GM19239 (cell line): ENCODE results near the gene TTC9.

Experiments
- DNase-seq: peaks from one replicate; pipeline ENCODE4 v3.0.0; 2011; ENCODE audit warnings: low spot score; ENCODE audit not compliant: insufficient read length
- FAIRE-seq: peaks from 2 replicates; lab custom pipeline; 2011; peaks lifted over from hg19 to GRCh38; lab: Jason Lieb, UNC

TTC9 gene

DNA sequence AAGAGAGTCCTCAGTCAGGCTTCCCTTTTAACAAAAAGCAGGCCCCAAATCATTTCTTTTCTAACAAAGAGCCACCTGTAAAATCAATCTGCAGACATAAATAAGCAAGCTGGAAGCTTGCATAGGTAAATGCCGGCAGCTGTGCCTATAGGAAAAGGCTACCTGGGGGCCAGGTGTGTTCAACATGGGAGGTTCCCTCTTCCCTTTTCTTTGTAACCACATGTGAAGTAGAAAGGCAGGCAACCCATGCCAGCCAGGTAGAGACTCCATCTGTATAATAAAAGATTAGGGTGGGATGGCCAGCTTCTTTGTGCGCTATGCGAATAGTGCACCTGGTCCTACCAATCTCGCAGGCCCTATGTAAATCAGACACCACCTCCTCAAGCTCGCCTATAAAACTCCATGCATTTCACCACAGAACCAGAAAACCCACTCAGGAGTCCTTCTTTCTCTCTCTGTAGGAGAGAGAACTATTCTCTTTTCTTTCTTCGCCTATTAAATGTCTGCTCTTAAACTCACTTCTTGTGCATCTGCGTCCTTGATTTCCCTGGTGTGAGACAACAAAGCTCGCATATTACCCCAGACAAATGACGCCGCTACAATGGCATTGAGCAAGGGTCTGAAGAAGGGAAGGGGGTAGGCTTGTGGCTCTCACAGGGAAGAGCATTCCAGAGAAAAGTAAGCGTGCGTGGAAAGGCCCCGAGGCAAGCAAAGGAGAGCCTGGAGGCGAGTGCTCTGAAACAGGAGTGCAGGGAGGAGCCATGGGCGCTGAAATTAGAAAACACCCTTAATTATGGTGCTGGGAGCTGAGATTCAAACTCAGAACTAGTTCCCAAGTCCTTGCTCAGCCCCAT lies 67.2 kb downstream of the TTC9 start:
- FAIRE-seq (no peak), DNase-seq (no peak)

DNA sequence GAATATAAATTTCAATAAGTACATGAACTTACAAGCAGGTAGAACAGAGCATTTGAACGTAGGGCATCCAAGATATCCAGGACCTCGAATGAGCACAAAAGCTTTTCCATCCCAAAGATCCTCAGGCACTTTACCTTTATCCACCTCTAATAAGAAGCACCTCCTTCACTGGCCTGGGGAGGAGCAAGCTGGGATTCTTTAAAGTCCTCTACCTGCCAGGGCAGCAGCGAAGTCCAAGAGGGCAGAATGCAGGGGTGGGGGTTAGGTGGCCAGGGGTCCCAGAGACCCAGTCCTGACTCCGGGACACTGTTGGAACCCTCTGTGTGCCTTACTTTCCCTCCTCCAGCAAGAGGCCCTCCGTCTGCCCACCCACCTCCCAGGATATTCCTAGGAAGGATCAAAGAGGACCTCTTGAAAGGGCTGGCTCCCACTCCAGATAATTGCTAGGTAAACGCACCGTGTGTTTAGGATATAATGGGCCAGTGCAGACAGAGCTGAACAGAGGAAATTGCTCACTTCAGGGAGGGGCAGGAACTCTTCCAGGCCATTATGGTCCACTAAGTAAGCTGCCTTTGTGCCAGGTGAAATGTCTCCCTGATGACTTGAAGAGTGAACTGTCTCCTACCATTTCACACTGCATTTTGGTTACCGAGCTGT lies 68.1 kb downstream of the TTC9 start:
- FAIRE-seq: no peak
- DNase-seq: no peak

DNA sequence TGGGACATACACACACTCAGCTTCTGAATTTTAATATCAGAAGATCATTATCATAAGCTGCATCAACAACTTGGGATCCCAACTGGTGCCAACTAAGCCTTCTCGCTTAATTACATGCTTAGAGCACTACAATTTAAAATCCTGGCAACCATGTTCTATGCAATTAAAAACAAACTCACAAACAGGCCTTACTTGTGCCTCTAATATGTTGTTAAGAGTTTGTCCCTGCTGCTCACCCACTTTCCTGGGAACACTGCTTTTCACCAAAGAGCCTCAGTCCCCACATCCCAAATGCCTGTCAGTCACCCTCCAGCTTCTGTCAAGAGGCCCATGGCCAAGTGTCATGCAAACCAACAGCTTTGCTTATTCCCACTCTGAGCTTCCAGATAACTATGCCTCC lies 69.7 kb downstream of the TTC9 start:
- DNase-seq: no peak

DNA sequence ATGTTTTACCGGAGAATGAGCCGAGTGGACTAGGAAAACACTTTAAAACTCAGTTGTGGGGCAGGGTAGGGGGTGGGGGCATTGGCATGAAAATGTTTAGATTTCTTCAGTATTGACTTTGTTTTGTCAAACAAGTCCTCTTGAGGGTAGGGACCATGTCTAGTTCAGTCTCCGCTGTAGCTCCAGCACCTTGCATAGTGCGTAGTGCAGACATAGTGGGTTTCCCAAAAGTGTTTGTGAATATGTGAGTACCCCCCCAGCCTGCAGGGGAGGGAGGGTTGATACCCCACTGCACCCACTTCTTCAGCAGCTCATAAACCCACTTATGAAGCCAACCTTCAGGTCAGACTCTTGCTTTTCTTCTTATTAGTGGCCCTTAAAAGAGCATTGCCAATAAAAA lies 71.4 kb downstream of the TTC9 start:
- FAIRE-seq: no peak
- DNase-seq: no peak

More for the DNA sequence above, 69.7 kb downstream of the TTC9 start:
- FAIRE-seq: no peak

DNA sequence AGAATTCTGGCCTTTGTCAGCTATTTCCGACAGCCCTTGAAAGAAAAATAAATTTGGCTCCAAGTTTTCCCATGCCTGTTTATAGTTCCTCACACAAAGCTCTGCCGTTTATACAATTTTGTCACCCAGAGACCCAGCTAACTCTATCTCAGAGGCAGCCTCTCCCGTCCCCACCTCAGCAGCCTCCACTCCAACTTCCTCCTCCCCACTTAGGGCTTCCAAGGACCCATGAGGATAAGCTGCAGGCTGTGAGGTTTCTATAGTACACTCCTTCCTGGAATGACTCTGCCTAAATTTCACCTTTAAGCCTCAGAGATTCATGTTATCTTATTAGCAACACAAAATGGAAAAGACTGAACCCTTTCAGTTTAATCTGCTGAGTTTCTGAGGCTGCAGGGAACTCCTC lies 71.8 kb downstream of the TTC9 start:
- DNase-seq (no peak), FAIRE-seq (no peak)

DNA sequence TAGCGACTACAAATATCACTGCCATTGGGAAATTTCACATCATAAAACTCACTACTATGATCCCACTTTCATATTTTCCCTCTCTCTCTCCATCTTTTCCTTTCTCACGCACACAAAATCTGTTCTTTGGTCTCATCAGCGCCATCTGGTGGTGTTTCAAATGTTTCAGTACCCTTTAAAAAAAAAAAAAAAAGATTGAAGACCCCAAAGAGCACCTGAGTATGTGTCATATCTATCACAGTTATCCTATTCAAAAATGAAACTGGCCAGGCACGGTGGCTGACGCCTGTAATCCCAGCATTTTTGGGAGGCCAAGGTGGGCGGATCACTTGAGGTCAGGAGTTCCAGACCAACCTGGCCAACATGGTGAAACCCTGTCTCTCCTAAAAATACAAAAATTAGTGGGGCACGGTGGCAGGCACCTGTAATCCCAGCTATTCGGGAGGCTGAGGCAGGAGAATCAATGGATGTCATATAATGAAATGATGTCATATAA lies 72.4 kb downstream of the TTC9 start:
- peak; percentile 88 for FAIRE-seq
- DNase-seq: peak; percentile 25

DNA sequence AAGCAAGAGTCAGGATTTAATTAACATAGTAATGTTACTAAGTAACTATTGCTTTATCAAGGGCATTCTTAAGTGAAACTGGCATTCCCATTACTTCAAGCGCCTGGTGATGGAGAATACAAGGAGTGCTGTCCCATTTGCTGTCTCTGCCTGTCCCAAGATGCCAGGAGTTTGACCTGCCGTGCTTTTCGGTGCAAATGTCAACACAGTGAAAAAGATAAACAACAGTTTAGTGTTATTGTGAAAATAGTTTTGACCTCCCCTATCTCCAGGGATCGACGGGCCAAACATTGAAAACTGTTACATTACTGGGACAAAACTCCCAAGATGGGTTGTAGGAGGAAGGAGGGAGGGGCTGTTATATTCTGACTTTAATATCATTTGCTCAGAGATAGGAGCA lies 74.8 kb downstream of the TTC9 start:
- FAIRE-seq: no peak
- DNase-seq: no peak

DNA sequence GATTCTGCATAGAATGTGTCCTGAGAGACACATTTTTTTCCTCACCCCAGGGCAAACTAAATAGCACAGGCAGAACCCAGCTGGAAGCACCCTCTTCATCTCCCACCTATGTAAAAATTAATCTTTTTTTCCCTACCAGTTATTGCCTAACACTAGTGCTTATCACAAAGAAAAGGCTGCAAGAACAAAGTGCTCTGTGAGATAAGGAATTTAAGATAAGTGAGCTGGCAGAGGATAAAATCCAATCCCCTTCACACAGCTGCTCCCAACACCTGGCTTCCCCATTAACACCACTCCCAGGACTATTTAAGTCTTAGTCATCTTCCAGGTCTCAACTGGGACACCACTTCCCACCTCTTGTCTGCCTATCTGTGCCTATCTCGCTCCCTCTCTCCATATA lies 75.2 kb downstream of the TTC9 start:
- FAIRE-seq: no peak
- no peak for DNase-seq

DNA sequence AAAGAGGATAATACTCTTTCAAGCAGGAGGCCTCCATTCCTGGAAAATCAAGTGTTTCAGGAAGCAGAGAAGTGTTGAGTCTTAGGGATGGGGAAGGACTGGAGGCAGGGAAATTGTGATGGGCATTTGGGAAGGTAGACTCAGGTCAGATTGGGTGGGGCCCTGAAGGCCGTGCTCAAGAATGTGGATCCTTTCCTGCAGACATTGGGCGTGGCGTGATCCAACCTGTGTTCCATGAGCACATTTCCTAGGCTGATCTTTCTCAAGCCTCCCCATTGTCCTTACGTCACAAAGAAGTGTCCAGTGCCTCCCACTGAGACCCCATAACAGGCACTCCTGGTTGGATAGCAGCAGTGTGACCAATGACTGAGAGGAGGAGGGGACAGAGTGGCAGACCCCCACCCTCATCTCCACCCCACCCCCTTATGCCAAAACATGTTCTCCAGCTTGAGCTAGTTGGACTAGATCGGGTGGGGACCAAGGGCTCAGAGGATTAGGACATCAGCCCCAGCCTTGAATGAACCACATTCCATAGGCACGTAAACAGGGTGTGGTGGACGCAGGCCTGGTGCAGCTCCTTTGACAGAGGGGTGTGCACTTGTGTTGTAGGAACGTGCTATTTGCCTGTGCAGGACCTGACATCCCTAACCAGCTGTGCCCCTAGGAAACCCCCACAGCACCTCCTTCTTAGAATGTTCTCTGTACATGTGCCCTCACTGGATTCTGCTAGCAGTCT lies 76.8 kb downstream of the TTC9 start:
- no peak for DNase-seq
- no peak for FAIRE-seq

DNA sequence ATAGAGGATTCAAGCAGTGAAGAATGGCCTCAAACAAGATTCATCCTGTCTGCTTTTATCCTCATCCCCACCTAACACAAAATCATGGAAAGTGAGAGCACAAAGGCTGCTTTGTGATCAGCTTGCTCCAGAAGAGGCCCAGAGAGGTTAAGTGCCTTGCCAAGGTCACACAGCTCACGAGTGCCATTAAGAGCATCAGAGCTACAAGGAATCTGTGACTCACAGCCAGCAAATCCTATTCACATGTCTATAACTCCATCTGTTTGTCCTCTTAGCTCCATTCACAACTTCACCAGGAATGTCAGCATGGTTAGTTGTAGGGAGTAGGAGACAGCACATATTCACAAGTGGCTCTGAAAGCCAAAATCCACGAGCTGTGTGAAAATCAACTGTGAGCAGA lies 79.8 kb downstream of the TTC9 start:
- no peak for FAIRE-seq

DNA sequence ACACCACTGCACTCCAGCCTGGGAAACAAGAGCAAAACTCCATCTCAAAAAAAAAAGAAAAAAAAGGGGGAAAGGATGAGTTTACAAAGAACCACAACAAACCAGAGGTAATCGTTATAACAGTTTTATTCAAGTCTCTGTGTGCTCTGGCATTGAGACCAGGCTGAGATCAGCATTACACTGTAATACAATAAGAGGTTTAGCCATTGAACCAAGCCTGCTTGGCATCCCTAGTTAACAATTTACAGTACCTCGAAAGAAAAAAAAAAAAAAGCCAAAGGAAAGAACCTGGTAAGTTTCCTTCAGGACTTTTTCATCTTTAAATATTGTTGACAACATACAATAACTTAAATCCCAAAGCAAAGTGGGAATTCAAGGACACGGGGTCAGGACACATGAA lies 80.7 kb downstream of the TTC9 start:
- DNase-seq (no peak), FAIRE-seq (no peak)

More for the DNA sequence above, 79.8 kb downstream of the TTC9 start:
- DNase-seq: no peak

DNA sequence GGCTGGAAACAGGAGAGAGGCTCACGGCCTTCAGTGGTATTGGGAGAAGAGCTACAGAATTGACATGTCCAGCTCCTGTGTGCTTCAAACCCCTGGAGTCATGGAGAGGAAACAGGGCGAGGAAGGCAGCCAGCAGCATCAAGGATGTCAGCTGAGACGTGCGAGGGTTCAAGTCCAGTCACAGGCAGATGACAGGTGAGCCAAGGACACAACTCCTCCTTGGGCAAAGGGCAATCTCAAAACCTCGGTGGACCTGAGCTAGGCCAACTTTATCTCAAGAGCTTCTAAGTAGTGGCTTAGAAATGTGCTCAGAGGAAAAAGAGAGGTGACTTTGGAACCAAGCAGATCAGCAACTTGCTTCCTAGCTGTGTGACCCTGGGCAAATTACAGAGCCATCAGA lies 81.6 kb downstream of the TTC9 start:
- no peak for DNase-seq
- FAIRE-seq: no peak

DNA sequence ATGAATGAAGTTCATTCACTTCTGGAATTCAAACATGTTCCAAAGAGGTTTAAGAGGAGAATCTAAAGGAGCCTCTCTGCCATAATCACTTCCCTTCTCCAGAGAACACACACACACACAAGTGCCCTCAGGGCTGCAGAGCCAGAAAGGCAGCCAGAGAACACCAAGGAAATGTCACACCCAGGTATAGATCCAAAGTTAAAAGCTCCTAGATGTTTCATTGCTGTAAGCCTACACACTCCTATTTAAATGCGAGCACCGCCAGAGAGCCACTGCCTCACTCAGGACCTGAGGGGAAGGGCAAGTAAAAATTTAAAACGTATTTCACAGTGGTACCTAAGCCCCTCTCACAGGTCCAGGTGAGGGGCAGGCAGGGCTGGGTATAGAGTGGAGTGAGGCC lies 82.4 kb downstream of the TTC9 start:
- FAIRE-seq (no peak), DNase-seq (no peak)

DNA sequence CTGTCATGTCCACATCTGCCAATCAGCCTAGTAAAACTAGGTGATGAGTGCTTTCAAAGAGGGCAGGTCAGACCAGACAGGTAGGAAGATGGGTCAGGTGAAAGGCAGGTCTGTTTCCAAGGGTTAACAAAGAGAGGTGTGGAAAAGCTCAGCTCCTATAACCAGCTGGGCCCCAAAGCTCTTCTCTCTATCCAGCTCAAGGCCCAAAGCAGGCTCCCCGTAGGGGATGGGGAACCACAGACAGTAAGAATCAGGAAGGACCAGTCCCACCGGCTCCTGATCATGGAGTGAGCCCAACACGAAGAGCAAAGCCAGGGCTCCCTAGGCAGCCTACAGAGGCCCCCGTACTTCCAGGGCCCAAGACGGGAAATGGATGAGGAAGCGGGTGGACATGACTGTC lies 83.2 kb downstream of the TTC9 start:
- no peak for DNase-seq

More for the DNA sequence above, 83.2 kb downstream of the TTC9 start:
- no peak for FAIRE-seq
